H1 (cell line): ENCODE measurements around the gene MTAP. TPM values are rescaled to one million over a fixed set of nuclear protein-coding genes. Genes with fewer than 3 reads are reported as not detected.

Experiments used
- CTCF ChIA-PET: fragments of 300-600 bp; sonication (Branson Sonifier 250); formaldehyde crosslinking; loops from one replicate; lab custom pipeline; 2021; ENCODE audit not compliant: partially characterized antibody; lab: Charles Lee
- POLR2A ChIA-PET: fragments of 300-600 bp; sonication (Branson Sonifier 250); formaldehyde crosslinking; loops from one replicate; lab custom pipeline; 2021; ENCODE audit warnings: inconsistent platforms; ENCODE audit not compliant: partially characterized antibody; lab: Charles Lee
- DNase-seq, 2 experiments: peaks; one replicate each; pipeline versions ENCODE4 v3.0.0 to v3.0.0-alpha.2; 2010 to 2022; ENCODE audit warnings: low spot score in 2 of 2, low read depth in 1 of 2, mixed read lengths in 1 of 2
- FAIRE-seq: peaks from 2 replicates; lab custom pipeline; 2011; peaks lifted over from hg19 to GRCh38; lab: Jason Lieb, UNC
- H2AFZ ChIP-seq: 2 replicates; pipeline ENCODE4 v1.8.1; 2012; ENCODE audit warnings: low read length, inconsistent platforms
- H2AK5ac ChIP-seq: 2 replicates; pipeline ENCODE4 v1.6.1; 2013; ENCODE audit warnings: low read depth, low read length
- H2BK120ac ChIP-seq: replicated peaks from 2 replicates; pipeline ENCODE3; 2013; ENCODE audit warnings: low read depth, low read length, inconsistent platforms
- H2BK12ac ChIP-seq: 2 replicates; pipeline ENCODE4 v1.6.1; 2013; ENCODE audit warnings: low read depth, low read length
- H2BK15ac ChIP-seq: 2 replicates; pipeline ENCODE4 v1.6.1; 2013; ENCODE audit warnings: low read length
- H2BK20ac ChIP-seq: 2 replicates; pipeline ENCODE4 v1.6.1; 2013; ENCODE audit warnings: low read length
- H2BK5ac ChIP-seq: 2 replicates; pipeline ENCODE4 v1.6.1; 2013; ENCODE audit warnings: low read depth, low read length
- H3K14ac ChIP-seq: 2 replicates; pipeline ENCODE4 v1.6.1; 2013; ENCODE audit warnings: inconsistent platforms; ENCODE audit not compliant: insufficient read length
- H3K18ac ChIP-seq: 2 replicates; pipeline ENCODE4 v1.6.1; 2013; ENCODE audit warnings: low read length; ENCODE audit errors: extremely low read depth
- H3K23ac ChIP-seq: 2 replicates; pipeline ENCODE4 v1.6.1; 2013; ENCODE audit warnings: inconsistent platforms; ENCODE audit not compliant: insufficient read length
- H3K23me2 ChIP-seq: 2 replicates; pipeline ENCODE4 v1.6.1; 2013; ENCODE audit warnings: low read depth, low read length
- H3K27ac ChIP-seq: 2 replicates; pipeline ENCODE4 v1.6.1; 2011; ENCODE audit warnings: low read depth, low read length, inconsistent platforms
- H3K27me3 ChIP-seq, 4 experiments: replicated peaks in 1 of 4; 1 replicate in 1 of 4; 2 replicates in 3 of 4; pipeline versions ENCODE4 v1.6.1 to v1.8.1; 2011 to 2013; ENCODE audit warnings: low read length in 3 of 4, mild to moderate bottlenecking in 3 of 4, inconsistent platforms in 2 of 4, mixed read lengths in 2 of 4, moderate library complexity in 1 of 4; ENCODE audit not compliant: control insufficient read depth in 3 of 4, insufficient read depth in 3 of 4; ENCODE audit errors: extremely low read depth in 1 of 4
- H3K36me3 ChIP-seq, 4 experiments: 2 replicates each; pipeline versions ENCODE4 v1.6.1 to v1.8.1; 2011 to 2013; ENCODE audit warnings: mild to moderate bottlenecking in 4 of 4, low read length in 3 of 4, moderate library complexity in 2 of 4, control low read depth in 1 of 4, inconsistent platforms in 1 of 4; ENCODE audit not compliant: insufficient read depth in 4 of 4, control insufficient read depth in 2 of 4
- H3K4ac ChIP-seq: replicated peaks from 2 replicates; pipeline ENCODE3; 2013; ENCODE audit warnings: low read length, low read depth, mixed read lengths, inconsistent platforms; ENCODE audit not compliant: insufficient read length
- H3K4me1 ChIP-seq, 4 experiments: replicated peaks in 1 of 4; 1 replicate in 1 of 4; 2 replicates in 3 of 4; pipeline versions ENCODE4 v1.6.1 to v1.8.1; 2011 to 2013; ENCODE audit warnings: low read length in 3 of 4, inconsistent platforms in 2 of 4, mixed read lengths in 1 of 4; ENCODE audit not compliant: insufficient read depth in 4 of 4, control insufficient read depth in 3 of 4
- H3K4me2 ChIP-seq, 2 experiments: 2 replicates each; pipeline versions ENCODE4 v1.6.1 to v1.8.1; 2011 to 2013; ENCODE audit warnings: low read depth in 2 of 2, low read length in 2 of 2, control low read depth in 1 of 2, inconsistent platforms in 1 of 2, mild to moderate bottlenecking in 1 of 2; ENCODE audit not compliant: insufficient read depth in 1 of 2
- H3K4me3 ChIP-seq, 4 experiments: fragments of 200-600, 300-600 bp in 1 of 4; sonication (generic), shearing (Covaris generic), sonication (Bioruptor Twin) in 1 of 4; 2 replicates each; pipeline versions ENCODE4 v1.5.1 to v1.8.1; 2011 to 2016; ENCODE audit warnings: low read length in 4 of 4, low read depth in 3 of 4, control low read depth in 2 of 4, inconsistent platforms in 2 of 4, mild to moderate bottlenecking in 2 of 4, mixed read lengths in 1 of 4, moderate library complexity in 1 of 4; ENCODE audit not compliant: insufficient read depth in 2 of 4; ENCODE audit errors: extremely low read depth in 1 of 4
- H3K56ac ChIP-seq: replicated peaks from 2 replicates; pipeline ENCODE3; 2013; ENCODE audit warnings: low read depth, mild to moderate bottlenecking, mixed read lengths, low read length, inconsistent platforms; ENCODE audit not compliant: insufficient read length
- H3K79me1 ChIP-seq: 2 replicates; pipeline ENCODE4 v1.6.1; 2013; ENCODE audit warnings: low read depth, low read length, control low read depth
- H3K79me2 ChIP-seq, 2 experiments: 2 replicates each; pipeline versions ENCODE4 v1.6.1 to v1.8.1; 2012 to 2013; ENCODE audit warnings: low read length in 2 of 2, mild to moderate bottlenecking in 2 of 2, inconsistent platforms in 1 of 2; ENCODE audit not compliant: insufficient read depth in 2 of 2, control insufficient read depth in 1 of 2
- H3K9ac ChIP-seq, 4 experiments: replicated peaks in 1 of 4; 1 replicate in 1 of 4; 2 replicates in 3 of 4; pipeline versions ENCODE4 v1.6.1 to v1.8.1; 2011 to 2013; ENCODE audit warnings: low read depth in 3 of 4, low read length in 3 of 4, control low read depth in 2 of 4, mild to moderate bottlenecking in 2 of 4, moderate library complexity in 2 of 4, inconsistent platforms in 1 of 4; ENCODE audit errors: extremely low read depth in 1 of 4
- H3K9me3 ChIP-seq, 2 experiments: 2 replicates each; pipeline versions ENCODE4 v1.6.1 to v1.8.1; 2012 to 2013; ENCODE audit warnings: mild to moderate bottlenecking in 2 of 2, moderate library complexity in 2 of 2, control low read depth in 1 of 2, inconsistent platforms in 1 of 2, low read depth in 1 of 2, low read length in 1 of 2, mixed read lengths in 1 of 2; ENCODE audit not compliant: insufficient read depth in 2 of 2
- H4K20me1 ChIP-seq, 2 experiments: replicated peaks in 1 of 2; 2 replicates each; pipeline versions ENCODE3 to v1.8.1; 2011 to 2013; ENCODE audit warnings: inconsistent platforms in 2 of 2, low read length in 2 of 2, mild to moderate bottlenecking in 1 of 2; ENCODE audit not compliant: insufficient read depth in 2 of 2, control insufficient read depth in 1 of 2
- H4K5ac ChIP-seq: 2 replicates; pipeline ENCODE4 v1.6.1; 2013; ENCODE audit warnings: low read length, low read depth, mixed read lengths, inconsistent platforms; ENCODE audit not compliant: insufficient read length
- H4K8ac ChIP-seq: 2 replicates; pipeline ENCODE4 v1.8.0; 2013; ENCODE audit warnings: mild to moderate bottlenecking, moderate library complexity, low read length, inconsistent platforms; ENCODE audit not compliant: insufficient read depth; ENCODE audit errors: extremely low read depth
- H4K91ac ChIP-seq: replicated peaks from 2 replicates; pipeline ENCODE3; 2013; ENCODE audit warnings: low read length, mixed read lengths, inconsistent platforms; ENCODE audit not compliant: insufficient read length
- BRCA1 ChIP-seq: IDR thresholded peaks from 2 replicates; pipeline ENCODE4 v1.6.1; 2012; ENCODE audit warnings: low read depth, low read length, improper control_type of control experiment
- EP300 ChIP-seq, 2 experiments: IDR thresholded peaks; 1 replicate in 1 of 2; 2 replicates in 1 of 2; pipeline ENCODE4 v1.6.1; 2011 to 2012; ENCODE audit warnings: low read depth in 2 of 2, low read length in 2 of 2, mild to moderate bottlenecking in 2 of 2, borderline replicate concordance in 1 of 2, inconsistent platforms in 1 of 2, moderate library complexity in 1 of 2
- EZH2 ChIP-seq: fragments of 200-600 bp; sonication (generic); IDR thresholded peaks from 2 replicates; pipeline ENCODE4 v1.7.1; 2012; ENCODE audit warnings: low read depth, mild to moderate bottlenecking, moderate library complexity, low read length, inconsistent platforms; ENCODE audit not compliant: severe bottlenecking
- MAFK ChIP-seq: IDR thresholded peaks from 2 replicates; pipeline ENCODE4 v1.6.1; 2012; ENCODE audit warnings: low read depth, mild to moderate bottlenecking, improper control_type of control experiment, low read length
- RNF2 ChIP-seq: fragments of 200-900, 300-1000 bp; sonication (generic); IDR thresholded peaks from 2 replicates; pipeline ENCODE4 v1.7.1; 2016; ENCODE audit warnings: borderline replicate concordance, low read depth, mild to moderate bottlenecking, antibody characterized with exemption, low read length; ENCODE audit not compliant: poor library complexity, severe bottlenecking; ENCODE audit errors: missing control alignments
- SAP30 ChIP-seq: fragments of 300-600 bp; sonication (generic); IDR thresholded peaks from 2 replicates; pipeline ENCODE4 v1.7.1; 2012; ENCODE audit warnings: low read length, moderate library complexity, mild to moderate bottlenecking, inconsistent platforms; ENCODE audit not compliant: insufficient read depth, insufficient replicate concordance
- SIN3A ChIP-seq, 2 experiments: IDR thresholded peaks in 1 of 2; conservative IDR thresholded peaks in 1 of 2; 2 replicates each; pipeline ENCODE4 v1.6.1; 2011 to 2012; ENCODE audit warnings: low read length in 2 of 2, improper control_type of control experiment in 1 of 2, low read depth in 1 of 2, mild to moderate bottlenecking in 1 of 2
- SUZ12 ChIP-seq: fragments of 200-600 bp; sonication (generic); IDR thresholded peaks from 2 replicates; pipeline ENCODE4 v1.6.1; 2012; ENCODE audit warnings: mild to moderate bottlenecking, inconsistent platforms, low read length, moderate library complexity, mixed read lengths
- YY1 ChIP-seq: IDR thresholded peaks from 2 replicates; pipeline ENCODE4 v1.6.1; 2011; ENCODE audit warnings: low read depth, mild to moderate bottlenecking, low read length
- WGBS, 2 experiments: shearing (Covaris generic) in 1 of 2; methylation state at CpG; one replicate each; pipeline versions ENCODE4 v1.1.6 to v1.1.7; 2013 to 2015; ENCODE audit warnings: low lambda C conversion rate in 2 of 2, mixed read lengths in 2 of 2, inconsistent platforms in 1 of 2, low coverage in 1 of 2, missing lambda C conversion rate in 1 of 2; ENCODE audit not compliant: insufficient replicate concordance in 2 of 2, insufficient coverage in 1 of 2, insufficient read length in 1 of 2; ENCODE audit errors: extremely low coverage in 1 of 2, missing lambda C conversion rate in 1 of 2; 5-methylcytosine and 5-hydroxymethylcytosine counted together
- polyA plus RNA-seq, 7 experiments: library from polyadenylated mRNA; depleted of rRNA in 3 of 7; stranded (reverse) in 5 of 7; unstranded in 2 of 7; fragments of >200 nt in 5 of 7; fragments of 200-250 nt in 2 of 7; gene quantifications; 1 replicate in 5 of 7; 2 replicates in 1 of 7; 4 replicates in 1 of 7; pipeline versions ENCODE4 v1.2.1 to v1.2.3, GENCODE V29; 2011 to 2013; ENCODE audit warnings: missing spikeins in 2 of 7, mixed read lengths in 2 of 7
- total RNA-seq: library from RNA; stranded (reverse); fragmentation: NEBNext Ultra II Directional; extraction: Animal tissue kit (Norgen Biotek cat#: 25700); gene quantifications from 2 replicates; pipeline ENCODE4 v1.2.1, GENCODE V29; 2021
- TF ChIP-seq, protein P1 (sequence below): IDR thresholded peaks from 2 replicates; pipeline ENCODE4 v1.6.1; 2011; ENCODE audit warnings: low read depth, mild to moderate bottlenecking, low read length; ENCODE audit not compliant: insufficient read depth
- TF ChIP-seq, protein P2 (sequence below): IDR thresholded peaks from 2 replicates; pipeline ENCODE4 v1.6.1; 2012; ENCODE audit warnings: inconsistent platforms

Gene MTAP
- total and polyA plus RNA-seq, 2 of the 8 experiments (the other 6 are each of a cell fraction or from before 2014, with no cell fraction given) = 16.4 to 100 TPM

DNA sequence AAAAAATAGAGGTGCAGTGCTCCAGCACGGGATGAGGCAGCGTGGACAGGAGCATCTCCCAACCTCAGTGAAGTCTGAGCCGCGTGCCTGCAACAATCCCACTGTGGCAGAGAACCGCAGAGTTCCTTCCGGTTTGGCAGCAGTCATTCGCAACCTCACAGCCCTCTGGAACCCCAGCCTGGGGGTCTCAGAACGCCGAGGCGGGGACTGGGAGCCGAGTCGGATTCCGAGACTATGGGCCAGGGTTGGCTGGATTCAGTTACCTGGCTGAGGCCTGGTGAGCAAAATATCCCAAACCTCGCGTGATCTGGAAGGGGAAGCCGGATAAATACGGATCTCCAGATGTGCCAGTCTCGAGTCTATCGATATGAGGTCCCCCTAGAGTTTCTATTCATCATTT, 164.7 kb downstream of the MTAP start:
- H3K27me3 ChIP-seq = peaks cover 74 to 96% (median 83%) of the 10 kb centered on the region in 4 experiments
- H3K23me2 ChIP-seq = no peaks in the 10 kb centered on the region; the same call in 1 of the 2 replicates
- no peak overlapping the region for H2AFZ ChIP-seq
- H2BK120ac ChIP-seq = no peak overlapping the region
- no peak overlapping the region for H4K91ac ChIP-seq
- no peak overlapping the region for H4K5ac ChIP-seq
- peak overlapping the region; percentile 44 to 64 for H3K4me2 ChIP-seq
- H3K27ac ChIP-seq = no peak overlapping the region
- no peak overlapping the region for H3K14ac ChIP-seq
- no peak overlapping the region for H2AK5ac ChIP-seq
- no peak overlapping the region for H2BK5ac ChIP-seq
- no peaks in the 10 kb centered on the region for H3K79me1 ChIP-seq
- H3K36me3 ChIP-seq = peaks cover 0 to 8% (median 0%) of the 10 kb centered on the region in 4 experiments; a peak in 2 of 8 replicates
- H3K4ac ChIP-seq = no peak overlapping the region
- CTCF ChIA-PET = interaction anchor here (3.3 to 7.4 kb wide), 2 partner anchors 17 to 40 kb away, joined by 9 to 57 read pairs; partner anchors contain the start of gene CDKN2B
- FAIRE-seq (no peak), DNase-seq (no peak)
- 0 out of 4 replicates have a peak, but pooled peaks cover 0 to 3% of the 10 kb centered on the region in 2 experiments for H3K9me3 ChIP-seq
- no peak overlapping the region for H3K9ac ChIP-seq
- no peak overlapping the region for H3K56ac ChIP-seq
- peaks cover 7 to 25% (median 14%) of the 10 kb centered on the region in 4 experiments for H3K4me1 ChIP-seq
- no peak overlapping the region for H3K18ac ChIP-seq
- H2BK15ac ChIP-seq = no peak overlapping the region
- peaks cover 14 to 34% of the 10 kb centered on the region in 2 experiments for H4K20me1 ChIP-seq
- 10% methylated on average over 19 of the region's 19 CpGs; no CpG with 5 or more reads in 1 of the 2 experiments for WGBS, 2 experiments
- H3K4me3 ChIP-seq = peak overlapping the region in 1 of 4 experiments; percentile 24; a peak in 2 of 8 replicates
- POLR2A ChIA-PET = no interaction called here
- no peak overlapping the region for H4K8ac ChIP-seq
- no peak overlapping the region for H2BK20ac ChIP-seq
- no peak overlapping the region for H3K23ac ChIP-seq
- H3K79me2 ChIP-seq = no peaks in the 10 kb centered on the region
- H2BK12ac ChIP-seq = no peak overlapping the region
- TF ChIP-seq EZH2 (peak; percentile 55), RNF2 (peak; percentile 97), SUZ12 (peak; percentile 75), EP300 (IDR thresholded peaks at IDR 0.05; ENCODE audit: borderline replicate concordance in 1 of 2, low read depth in 2 of 2, low read length in 2 of 2) (no peak), BRCA1 (no peak), SIN3A (conservative IDR thresholded peaks at IDR 0.05 in 1 of 2, IDR thresholded peaks at IDR 0.05 in 1 of 2; ENCODE audit: low read depth in 1 of 2, low read length in 2 of 2) (no peak), MAFK (no peak), YY1 (no peak), SAP30 (no peak)
- TF ChIP-seq, protein P1, sequence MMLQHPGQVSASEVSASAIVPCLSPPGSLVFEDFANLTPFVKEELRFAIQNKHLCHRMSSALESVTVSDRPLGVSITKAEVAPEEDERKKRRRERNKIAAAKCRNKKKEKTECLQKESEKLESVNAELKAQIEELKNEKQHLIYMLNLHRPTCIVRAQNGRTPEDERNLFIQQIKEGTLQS = no peak
- TF ChIP-seq, protein P2, sequence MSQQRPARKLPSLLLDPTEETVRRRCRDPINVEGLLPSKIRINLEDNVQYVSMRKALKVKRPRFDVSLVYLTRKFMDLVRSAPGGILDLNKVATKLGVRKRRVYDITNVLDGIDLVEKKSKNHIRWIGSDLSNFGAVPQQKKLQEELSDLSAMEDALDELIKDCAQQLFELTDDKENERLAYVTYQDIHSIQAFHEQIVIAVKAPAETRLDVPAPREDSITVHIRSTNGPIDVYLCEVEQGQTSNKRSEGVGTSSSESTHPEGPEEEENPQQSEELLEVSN = no peak
